ENCODE data around the gene TET3.

Gene TET3

DNA sequence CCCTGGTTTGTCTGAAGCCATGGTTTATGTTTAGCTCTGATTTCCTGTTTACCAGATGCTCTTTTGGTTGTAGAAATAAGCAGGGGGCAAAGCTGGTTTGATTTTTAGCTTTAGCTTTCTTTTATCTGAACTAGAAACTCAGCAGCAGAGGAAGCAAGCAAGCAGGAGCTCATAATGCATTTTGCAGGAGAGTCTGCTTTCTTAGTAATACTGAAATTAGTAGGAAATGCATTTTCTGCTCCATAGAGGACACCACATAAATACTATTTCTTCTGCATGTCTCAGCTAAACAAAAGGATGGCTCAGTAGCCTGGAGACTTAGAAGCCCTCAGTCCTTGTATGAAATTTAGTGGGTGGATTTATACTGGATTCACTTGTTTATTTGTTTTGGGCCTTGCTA is 34.9 kb upstream of the TET3 start:
- H2AFZ ChIP-seq (ENCODE audit: low read depth, low read length) = no peak overlapping the region
- H2BK15ac ChIP-seq (ENCODE audit: low read depth, poor library complexity, severe bottlenecking) = no peak overlapping the region
- H3K27me3 ChIP-seq (ENCODE audit: control insufficient read depth in 1 of 2, insufficient read depth in 1 of 2, low read length in 2 of 2) = no peaks in the 10 kb centered on the region
- H2BK12ac ChIP-seq (ENCODE audit: low read length in 2 of 2) = no peak overlapping the region
- H3K4ac ChIP-seq (ENCODE audit: low read depth in 1 of 2, low read length in 2 of 2) = no peak overlapping the region
- H3K36me3 ChIP-seq (ENCODE audit: control insufficient read depth in 1 of 2, insufficient read depth in 2 of 2, low read depth in 1 of 2, low read length in 2 of 2) = peaks cover 52 to 89% of the 10 kb centered on the region in 2 experiments
- no peak overlapping the region for H3K4me2 ChIP-seq (ENCODE audit: low read length, poor library complexity, severe bottlenecking)
- H4K8ac ChIP-seq (ENCODE audit: low read length) = no peak overlapping the region
- H2AK5ac ChIP-seq (ENCODE audit: low read length, severe bottlenecking) = no peak overlapping the region
- no peak overlapping the region for H3K14ac ChIP-seq (ENCODE audit: low read length in 2 of 2)
- H3K9ac ChIP-seq (ENCODE audit: low read length) = no peak overlapping the region
- H3K79me1 ChIP-seq (replicated peaks; ENCODE audit: low read length, poor library complexity, severe bottlenecking) = peaks cover 54% of the 10 kb centered on the region
- no peak overlapping the region for H3K18ac ChIP-seq (ENCODE audit: low read depth in 1 of 2, low read length in 2 of 2)
- no peak for DNase-seq
- H2BK5ac ChIP-seq (ENCODE audit: low read depth, low read length, poor library complexity, severe bottlenecking) = no peak overlapping the region
- no peaks in the 10 kb centered on the region for H3K9me3 ChIP-seq (ENCODE audit: control insufficient read depth, low read length)
- no peak overlapping the region for H4K91ac ChIP-seq (ENCODE audit: low read length)
- H2BK120ac ChIP-seq (ENCODE audit: low read depth, low read length) = no peak overlapping the region
- H3K4me3 ChIP-seq (ENCODE audit: insufficient read depth in 1 of 2, low read depth in 1 of 2, low read length in 2 of 2) = no peak overlapping the region
- H3K4me1 ChIP-seq (ENCODE audit: control insufficient read depth, insufficient read depth, low read depth, low read length) = peaks cover 2% of the 10 kb centered on the region
- H3K23ac ChIP-seq (ENCODE audit: low read length in 2 of 2) = no peak overlapping the region
- H3K27ac ChIP-seq (ENCODE audit: low read length, poor library complexity, severe bottlenecking) = no peak overlapping the region

DNA sequence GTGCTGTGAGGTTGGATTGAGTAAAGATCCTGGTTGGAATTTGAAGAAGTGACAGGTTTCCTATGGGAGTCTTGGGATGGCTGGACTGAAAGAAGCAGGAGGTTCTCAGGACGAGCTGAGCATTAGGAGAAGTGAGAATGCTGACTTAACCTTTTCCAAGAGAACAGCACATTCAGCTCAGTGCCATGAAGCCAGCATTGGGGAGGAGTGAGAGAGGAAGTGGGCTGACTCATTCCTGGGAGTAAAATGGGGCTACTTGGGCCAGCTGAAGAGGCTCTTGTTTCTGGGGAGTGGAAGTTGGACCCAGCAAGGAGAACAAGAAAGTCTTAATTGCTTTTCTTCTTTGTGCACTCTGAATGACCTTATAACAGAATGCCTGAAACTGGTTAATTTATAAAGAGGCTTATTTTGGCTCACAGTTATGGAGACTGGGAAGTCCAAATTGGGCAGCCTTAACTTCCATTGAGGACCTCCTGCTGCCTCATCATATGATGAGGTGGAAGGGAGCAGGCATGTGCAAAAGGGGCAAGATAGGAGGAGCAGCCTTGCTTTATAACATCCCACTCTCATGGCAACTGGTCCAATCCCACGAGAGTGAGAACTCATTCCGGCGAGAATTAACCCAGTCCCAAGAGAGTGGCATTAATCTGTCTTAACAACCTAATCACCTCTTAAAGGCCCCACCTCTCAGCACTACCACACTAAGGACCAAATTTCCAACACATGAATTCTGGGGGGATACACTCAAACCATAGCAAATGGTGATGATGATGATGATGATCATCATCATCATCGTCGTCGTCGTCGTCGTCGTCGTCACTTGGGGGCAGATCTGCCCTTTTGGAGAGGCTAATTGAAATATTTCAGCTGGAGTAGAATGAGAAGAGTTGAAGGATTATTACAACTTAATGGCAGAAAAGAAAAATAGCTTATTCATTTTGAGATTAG is 31.9 kb upstream of the TET3 start:
- Histone ChIP-seq H2BK15ac (ENCODE audit: low read depth, poor library complexity, severe bottlenecking) (no peak overlapping the region), H2BK12ac (ENCODE audit: low read length in 2 of 2) (no peak overlapping the region), H3K9ac (ENCODE audit: low read length) (no peak overlapping the region), H3K4me2 (ENCODE audit: low read length, poor library complexity, severe bottlenecking) (no peak overlapping the region), H4K8ac (ENCODE audit: low read length) (no peak overlapping the region), H3K27me3 (ENCODE audit: control insufficient read depth in 1 of 2, insufficient read depth in 1 of 2, low read length in 2 of 2) (no peaks in the 10 kb centered on the region), H3K36me3 (ENCODE audit: control insufficient read depth in 1 of 2, insufficient read depth in 2 of 2, low read depth in 1 of 2, low read length in 2 of 2) (peaks cover 56 to 91% of the 10 kb centered on the region in 2 experiments), H3K9me3 (ENCODE audit: control insufficient read depth, low read length) (no peaks in the 10 kb centered on the region), H3K4ac (ENCODE audit: low read depth in 1 of 2, low read length in 2 of 2) (no peak overlapping the region), H3K23ac (ENCODE audit: low read length in 2 of 2) (no peak overlapping the region), H2AFZ (ENCODE audit: low read depth, low read length) (no peak overlapping the region), H4K91ac (ENCODE audit: low read length) (no peak overlapping the region), H3K79me1 (replicated peaks; ENCODE audit: low read length, poor library complexity, severe bottlenecking) (peaks cover 57% of the 10 kb centered on the region), H2BK5ac (ENCODE audit: low read depth, low read length, poor library complexity, severe bottlenecking) (no peak overlapping the region), H2BK120ac (ENCODE audit: low read depth, low read length) (no peak overlapping the region), H3K18ac (ENCODE audit: low read depth in 1 of 2, low read length in 2 of 2) (no peak overlapping the region), H3K14ac (ENCODE audit: low read length in 2 of 2) (no peak overlapping the region), H2AK5ac (ENCODE audit: low read length, severe bottlenecking) (no peak overlapping the region), H3K27ac (ENCODE audit: low read length, poor library complexity, severe bottlenecking) (no peak overlapping the region), H3K4me1 (ENCODE audit: control insufficient read depth, insufficient read depth, low read depth, low read length) (no peaks in the 10 kb centered on the region), H3K4me3 (ENCODE audit: insufficient read depth in 1 of 2, low read depth in 1 of 2, low read length in 2 of 2) (no peak overlapping the region)
- peak; percentile 50 for DNase-seq
- 66% methylated on average over 12 of the region's 12 CpGs for WGBS

DNA sequence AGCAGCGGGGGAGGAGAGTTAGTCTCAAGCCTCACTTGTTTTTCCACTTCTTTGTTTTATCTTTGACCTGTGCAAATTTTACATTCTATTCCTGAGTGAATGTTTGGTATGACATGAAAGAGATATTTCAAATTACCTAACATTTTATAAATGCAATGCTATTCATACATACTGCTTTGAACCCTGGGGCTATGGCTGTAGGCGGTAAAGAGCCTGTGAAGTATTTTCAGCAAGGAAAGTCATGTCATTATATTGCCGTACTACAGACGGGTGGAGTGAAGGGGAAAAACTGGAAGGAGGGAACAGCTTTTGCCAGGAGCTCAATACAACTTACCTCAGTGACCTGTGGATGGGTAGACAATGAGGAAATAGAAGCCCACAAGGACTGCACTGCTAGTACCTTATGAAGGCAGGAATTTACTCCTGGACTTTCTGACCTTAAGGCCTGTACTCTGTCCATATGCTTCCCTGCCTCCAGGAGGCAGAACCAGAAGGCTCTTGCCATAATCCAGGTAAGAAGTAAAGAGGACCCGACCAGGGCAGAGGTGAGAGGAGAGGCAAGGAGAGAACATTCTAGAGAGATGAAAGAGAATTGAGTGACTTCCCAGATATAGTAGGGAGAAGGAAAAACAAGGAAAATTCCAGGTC is 28.4 kb upstream of the TET3 start:
- Histone ChIP-seq H2AFZ (ENCODE audit: low read depth, low read length) (no peak overlapping the region), H2BK120ac (ENCODE audit: low read depth, low read length) (no peak overlapping the region), H3K27me3 (ENCODE audit: control insufficient read depth in 1 of 2, insufficient read depth in 1 of 2, low read length in 2 of 2) (no peaks in the 10 kb centered on the region), H3K4ac (ENCODE audit: low read depth in 1 of 2, low read length in 2 of 2) (no peak overlapping the region), H2AK5ac (ENCODE audit: low read length, severe bottlenecking) (no peak overlapping the region), H2BK12ac (ENCODE audit: low read length in 2 of 2) (no peak overlapping the region), H3K18ac (ENCODE audit: low read depth in 1 of 2, low read length in 2 of 2) (no peak overlapping the region), H3K23ac (ENCODE audit: low read length in 2 of 2) (no peak overlapping the region), H3K4me3 (ENCODE audit: insufficient read depth in 1 of 2, low read depth in 1 of 2, low read length in 2 of 2) (no peak overlapping the region), H3K9me3 (ENCODE audit: control insufficient read depth, low read length) (no peaks in the 10 kb centered on the region), H2BK15ac (ENCODE audit: low read depth, poor library complexity, severe bottlenecking) (no peak overlapping the region), H4K8ac (ENCODE audit: low read length) (no peak overlapping the region), H3K4me2 (ENCODE audit: low read length, poor library complexity, severe bottlenecking) (no peak overlapping the region), H3K79me1 (replicated peaks; ENCODE audit: low read length, poor library complexity, severe bottlenecking) (peaks cover 43% of the 10 kb centered on the region), H3K9ac (ENCODE audit: low read length) (no peak overlapping the region), H2BK5ac (ENCODE audit: low read depth, low read length, poor library complexity, severe bottlenecking) (no peak overlapping the region), H3K14ac (ENCODE audit: low read length in 2 of 2) (no peak overlapping the region), H3K27ac (ENCODE audit: low read length, poor library complexity, severe bottlenecking) (no peak overlapping the region), H4K91ac (ENCODE audit: low read length) (no peak overlapping the region), H3K36me3 (ENCODE audit: control insufficient read depth in 1 of 2, insufficient read depth in 2 of 2, low read depth in 1 of 2, low read length in 2 of 2) (peaks cover 55 to 81% of the 10 kb centered on the region in 2 experiments), H3K4me1 (ENCODE audit: control insufficient read depth, insufficient read depth, low read depth, low read length) (no peaks in the 10 kb centered on the region)
- WGBS = 97% methylated on average over 5 of the region's 5 CpGs
- DNase-seq = no peak

DNA sequence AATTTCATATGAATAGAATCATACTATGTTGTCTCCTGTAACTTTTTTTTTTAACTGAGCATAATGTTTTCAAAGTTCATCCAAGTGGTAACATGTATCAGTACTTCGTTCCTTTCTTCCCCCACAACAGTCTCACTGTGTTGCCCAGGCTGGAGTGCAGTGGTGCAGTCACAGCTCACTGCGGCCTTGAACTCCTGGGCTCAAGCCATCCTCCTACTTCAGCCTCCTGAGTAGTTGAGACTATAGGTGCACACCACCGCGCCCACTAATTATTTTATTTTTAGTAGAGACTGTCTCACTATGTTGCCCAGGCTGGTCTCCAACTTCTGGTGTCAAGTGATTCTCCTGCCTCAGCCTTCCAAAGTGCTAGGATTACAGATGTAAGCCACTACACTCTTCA is 23.4 kb upstream of the TET3 start:
- Histone ChIP-seq H3K27me3 (ENCODE audit: control insufficient read depth in 1 of 2, insufficient read depth in 1 of 2, low read length in 2 of 2) (no peaks in the 10 kb centered on the region), H3K79me1 (replicated peaks; ENCODE audit: low read length, poor library complexity, severe bottlenecking) (peaks cover 16% of the 10 kb centered on the region), H3K18ac (ENCODE audit: low read depth in 1 of 2, low read length in 2 of 2) (no peak overlapping the region), H3K4me1 (ENCODE audit: control insufficient read depth, insufficient read depth, low read depth, low read length) (no peaks in the 10 kb centered on the region), H3K36me3 (ENCODE audit: control insufficient read depth in 1 of 2, insufficient read depth in 2 of 2, low read depth in 1 of 2, low read length in 2 of 2) (peaks cover 23 to 39% of the 10 kb centered on the region in 2 experiments), H3K4me3 (ENCODE audit: insufficient read depth in 1 of 2, low read depth in 1 of 2, low read length in 2 of 2) (no peak overlapping the region), H3K27ac (ENCODE audit: low read length, poor library complexity, severe bottlenecking) (no peak overlapping the region), H2AFZ (ENCODE audit: low read depth, low read length) (no peak overlapping the region), H3K14ac (ENCODE audit: low read length in 2 of 2) (no peak overlapping the region), H2BK12ac (ENCODE audit: low read length in 2 of 2) (no peak overlapping the region), H4K91ac (ENCODE audit: low read length) (no peak overlapping the region), H3K9ac (ENCODE audit: low read length) (no peak overlapping the region), H3K4me2 (ENCODE audit: low read length, poor library complexity, severe bottlenecking) (no peak overlapping the region), H3K23ac (ENCODE audit: low read length in 2 of 2) (no peak overlapping the region), H2BK15ac (ENCODE audit: low read depth, poor library complexity, severe bottlenecking) (no peak overlapping the region), H3K9me3 (ENCODE audit: control insufficient read depth, low read length) (peaks cover 3% of the 10 kb centered on the region), H3K4ac (ENCODE audit: low read depth in 1 of 2, low read length in 2 of 2) (no peak overlapping the region), H2AK5ac (ENCODE audit: low read length, severe bottlenecking) (no peak overlapping the region), H2BK5ac (ENCODE audit: low read depth, low read length, poor library complexity, severe bottlenecking) (no peak overlapping the region), H2BK120ac (ENCODE audit: low read depth, low read length) (no peak overlapping the region), H4K8ac (ENCODE audit: low read length) (no peak overlapping the region)
- 98% methylated on average over 4 of the region's 4 CpGs for WGBS
- no peak for DNase-seq

All from mesenchymal stem cell (in vitro differentiated cells and primary cell).